ENCODE results near the gene PAM16.

PAM16 gene

DNA sequence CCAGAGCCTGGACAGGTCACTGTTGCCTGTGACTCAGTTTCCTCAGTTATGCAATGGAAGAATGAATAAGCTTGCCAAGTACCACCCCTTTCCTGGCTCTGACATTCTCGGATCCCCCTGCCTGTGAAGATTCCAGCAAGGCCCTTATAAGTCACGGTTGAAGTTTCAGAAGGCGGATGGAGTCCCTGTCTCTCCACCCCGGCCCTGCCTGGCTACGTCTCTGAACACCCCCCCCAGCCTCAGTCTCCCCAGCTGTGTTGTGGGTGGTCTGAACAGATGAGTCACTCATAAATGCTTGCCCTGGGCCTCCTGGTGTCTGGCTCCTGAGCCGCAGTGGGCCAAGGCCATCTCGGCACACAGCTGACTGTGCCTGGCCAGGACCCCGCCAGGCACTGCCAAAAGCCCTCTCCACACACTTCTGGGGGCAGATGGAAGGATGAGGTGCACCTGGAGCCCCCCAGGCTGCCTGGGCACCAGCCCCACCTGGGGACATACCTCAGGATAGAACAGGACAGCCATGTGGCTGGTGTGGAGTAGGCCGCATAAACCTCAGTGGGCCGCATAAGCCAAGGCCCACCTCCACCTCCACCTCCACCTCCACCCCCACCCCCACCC is 35.9 kb upstream of the PAM16 start:
- no peak for DNase-seq (ENCODE audit: low read depth)
- H3K4me3 ChIP-seq (ENCODE audit: low read length): no peak overlapping the region
- TF ChIP-seq, protein P1, sequence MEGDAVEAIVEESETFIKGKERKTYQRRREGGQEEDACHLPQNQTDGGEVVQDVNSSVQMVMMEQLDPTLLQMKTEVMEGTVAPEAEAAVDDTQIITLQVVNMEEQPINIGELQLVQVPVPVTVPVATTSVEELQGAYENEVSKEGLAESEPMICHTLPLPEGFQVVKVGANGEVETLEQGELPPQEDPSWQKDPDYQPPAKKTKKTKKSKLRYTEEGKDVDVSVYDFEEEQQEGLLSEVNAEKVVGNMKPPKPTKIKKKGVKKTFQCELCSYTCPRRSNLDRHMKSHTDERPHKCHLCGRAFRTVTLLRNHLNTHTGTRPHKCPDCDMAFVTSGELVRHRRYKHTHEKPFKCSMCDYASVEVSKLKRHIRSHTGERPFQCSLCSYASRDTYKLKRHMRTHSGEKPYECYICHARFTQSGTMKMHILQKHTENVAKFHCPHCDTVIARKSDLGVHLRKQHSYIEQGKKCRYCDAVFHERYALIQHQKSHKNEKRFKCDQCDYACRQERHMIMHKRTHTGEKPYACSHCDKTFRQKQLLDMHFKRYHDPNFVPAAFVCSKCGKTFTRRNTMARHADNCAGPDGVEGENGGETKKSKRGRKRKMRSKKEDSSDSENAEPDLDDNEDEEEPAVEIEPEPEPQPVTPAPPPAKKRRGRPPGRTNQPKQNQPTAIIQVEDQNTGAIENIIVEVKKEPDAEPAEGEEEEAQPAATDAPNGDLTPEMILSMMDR (IDR thresholded peaks at IDR 0.05; ENCODE audit: insufficient read depth, low read depth, low read length, missing control alignments): no peak

DNA sequence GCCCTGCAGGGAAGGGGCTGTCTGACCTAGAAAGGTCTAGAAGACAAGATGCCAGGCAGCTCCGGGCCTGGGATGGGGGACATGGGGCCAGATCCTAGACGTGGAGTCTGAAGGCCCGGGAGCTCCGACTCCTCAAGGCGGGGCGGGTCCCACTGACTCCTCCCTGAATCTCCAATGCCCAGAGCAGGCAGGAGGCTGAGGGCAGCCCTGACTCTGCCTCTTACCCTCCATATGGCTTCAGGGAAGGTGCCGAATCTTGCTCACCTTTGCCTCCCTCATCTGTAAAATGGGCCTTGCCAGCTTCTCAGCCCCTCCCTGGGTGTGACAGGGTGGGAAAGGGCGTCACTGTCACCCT is 35.3 kb upstream of the PAM16 start:
- no peak for DNase-seq (ENCODE audit: low read depth)
- TF ChIP-seq, protein P1 (IDR thresholded peaks at IDR 0.05; ENCODE audit: insufficient read depth, low read depth, low read length, missing control alignments): no peak
- no peak overlapping the region for H3K4me3 ChIP-seq (ENCODE audit: low read length)

DNA sequence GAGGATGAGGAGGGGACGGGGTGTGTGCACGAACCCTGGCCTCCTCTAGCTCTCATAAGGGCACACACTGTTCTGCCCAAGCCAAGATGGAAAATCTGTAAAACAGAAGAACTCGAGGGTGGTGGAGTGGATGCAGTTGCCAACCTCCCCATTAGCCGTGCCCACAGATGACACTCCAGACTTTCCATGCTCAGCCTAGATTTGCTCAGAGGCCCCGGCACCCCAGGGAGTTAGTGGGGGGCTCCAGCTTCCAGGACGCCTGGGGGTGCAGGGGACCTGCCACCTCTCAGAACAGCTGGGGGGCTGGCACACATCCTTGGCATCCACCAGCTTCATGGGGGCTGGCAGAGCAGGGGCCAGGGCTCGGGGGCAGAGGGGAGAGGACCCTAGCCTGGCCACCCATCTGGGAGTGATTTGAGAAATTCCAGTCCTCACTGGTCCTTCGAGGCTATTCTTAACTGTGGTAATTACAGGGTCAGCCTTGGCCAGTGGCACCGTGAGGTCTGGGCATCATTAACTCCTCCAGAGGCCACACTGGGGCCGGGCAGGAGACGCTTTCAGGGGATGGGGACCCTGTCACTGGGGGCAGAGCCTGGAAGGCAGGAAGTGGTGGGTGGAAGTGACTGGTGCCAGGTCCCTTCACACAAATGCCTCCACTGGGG is 34.8 kb upstream of the PAM16 start:
- TF ChIP-seq, protein P1 (IDR thresholded peaks at IDR 0.05; ENCODE audit: insufficient read depth, low read depth, low read length, missing control alignments): no peak
- H3K4me3 ChIP-seq (ENCODE audit: low read length): no peak overlapping the region
- no peak for DNase-seq (ENCODE audit: low read depth)

DNA sequence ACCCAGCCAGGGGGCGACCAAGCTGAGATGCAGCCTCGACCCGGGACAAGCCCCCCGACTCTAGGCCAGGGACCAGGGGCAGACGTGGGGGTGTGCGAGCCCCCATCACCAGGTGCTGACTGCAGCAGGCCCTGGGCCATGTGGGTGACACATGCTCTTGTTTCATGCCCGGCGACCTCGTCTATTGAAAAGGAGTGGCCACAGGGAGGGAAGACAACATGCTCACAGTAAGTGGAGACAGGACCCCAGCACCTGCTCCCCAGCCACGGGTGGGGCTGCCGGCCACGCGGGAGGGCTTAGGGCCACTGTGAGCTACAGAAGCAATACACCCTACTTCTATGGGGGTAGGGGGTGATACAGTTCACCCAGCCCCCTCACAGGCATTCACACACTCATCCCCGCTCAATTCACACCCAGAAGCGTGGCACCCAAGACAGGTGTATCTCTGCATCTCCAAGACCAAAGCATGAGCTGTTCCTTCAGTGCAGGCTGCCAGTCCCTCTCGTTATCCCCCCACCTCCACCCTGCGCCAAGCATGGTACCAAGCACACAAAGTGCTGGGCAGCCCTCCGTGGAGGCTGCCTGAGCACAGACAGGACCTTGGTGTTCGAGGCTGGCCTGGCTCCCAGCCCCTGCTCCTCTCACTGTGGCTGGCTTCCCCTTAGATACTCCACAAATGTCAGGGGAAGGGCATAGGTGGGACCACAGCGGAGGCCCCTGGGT is 34.1 kb upstream of the PAM16 start:
- no peak for DNase-seq (ENCODE audit: low read depth)
- no peak overlapping the region for H3K4me3 ChIP-seq (ENCODE audit: low read length)
- TF ChIP-seq, protein P1 (IDR thresholded peaks at IDR 0.05; ENCODE audit: insufficient read depth, low read depth, low read length, missing control alignments): no peak

DNA sequence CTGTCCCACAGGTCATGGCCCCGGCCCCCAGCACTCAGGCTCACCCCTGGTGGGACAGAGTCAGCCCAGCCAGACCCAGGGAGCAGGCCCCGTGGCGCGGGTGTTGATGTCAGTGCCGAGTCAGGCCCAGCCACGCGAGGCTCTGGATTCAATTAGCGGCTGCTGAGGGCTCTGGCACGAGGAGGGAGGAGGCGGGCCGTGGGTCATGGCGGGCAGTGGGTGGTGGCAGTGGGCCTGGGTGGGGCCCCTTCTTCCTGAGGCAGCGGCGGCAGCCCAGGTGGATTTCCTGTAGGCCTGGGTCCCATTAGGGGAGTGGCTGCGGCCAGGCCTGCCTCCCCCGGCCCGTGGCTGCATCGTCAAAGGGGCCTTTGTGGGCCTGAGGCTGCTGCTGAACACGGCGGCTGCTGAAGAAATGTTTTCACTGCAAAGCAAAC is 33.4 kb upstream of the PAM16 start:
- no peak for DNase-seq (ENCODE audit: low read depth)
- no peak overlapping the region for H3K4me3 ChIP-seq (ENCODE audit: low read length)
- TF ChIP-seq, protein P1 (IDR thresholded peaks at IDR 0.05; ENCODE audit: insufficient read depth, low read depth, low read length, missing control alignments): no peak

DNA sequence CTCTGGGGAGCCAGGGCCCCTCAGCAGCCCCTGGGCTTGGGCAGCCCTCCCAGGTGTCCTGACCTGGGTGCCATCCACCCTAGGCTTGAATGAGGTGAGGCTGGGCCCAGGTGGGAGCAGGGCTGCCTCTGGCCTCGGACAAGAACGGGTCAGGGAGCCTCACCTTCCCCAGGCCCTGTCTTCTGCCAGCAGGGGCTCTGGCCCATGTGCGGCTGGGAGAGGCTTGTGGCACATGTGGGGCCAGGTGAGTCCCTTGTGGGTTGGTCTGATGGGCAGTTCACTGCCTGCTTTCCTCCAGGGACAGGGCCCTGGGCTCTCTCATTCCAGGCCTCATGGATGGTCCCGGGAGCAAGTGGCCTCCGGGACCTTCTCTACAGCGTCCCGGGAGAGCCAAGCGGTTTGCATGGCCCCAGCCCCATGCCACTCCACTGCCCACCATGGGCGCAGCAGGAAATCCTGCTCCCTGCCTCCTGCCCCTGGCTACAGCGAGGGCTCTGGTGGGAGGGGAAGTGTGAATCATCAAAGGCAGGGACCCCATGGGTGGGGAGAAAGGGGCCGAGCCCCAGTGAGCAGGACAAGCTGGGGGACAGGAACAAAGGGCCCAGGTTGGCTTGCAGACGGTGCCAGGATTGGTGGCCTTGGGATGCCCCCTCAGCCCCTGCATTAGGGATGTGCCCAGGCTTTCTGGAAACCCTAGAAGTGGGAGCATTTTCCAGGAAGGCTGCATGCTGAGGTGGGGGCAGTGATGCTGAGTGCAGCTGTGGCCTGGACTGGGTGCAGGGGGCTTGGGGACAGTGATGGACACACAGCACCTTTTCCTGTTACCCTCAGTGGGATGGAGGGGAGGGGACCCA is 32.7 kb upstream of the PAM16 start:
- DNase-seq (ENCODE audit: low read depth): no peak
- no peak overlapping the region for H3K4me3 ChIP-seq (ENCODE audit: low read length)
- TF ChIP-seq, protein P1 (IDR thresholded peaks at IDR 0.05; ENCODE audit: insufficient read depth, low read depth, low read length, missing control alignments): no peak

Measured in epithelial cell of esophagus (primary cell).